NCI-H1436 treated with DMSO at 0.1 percent for 48 hours (cell line): ENCODE measurements around the gene PHOSPHO1.

Experiments used
- DNase-seq: peaks from one replicate; lab custom pipeline; 2025; lab: John Stamatoyannopoulos, UW

PHOSPHO1 gene

GRCh38 chr17:49218941-49219913, 11.4 kb downstream of the PHOSPHO1 start:
- no peak for DNase-seq

- DNase-seq, result no peak
These were observed 12.8 kb downstream of the PHOSPHO1 start for GRCh38 chr17:49217651-49218413.

GRCh38 chr17:49216953-49217650, 13.5 kb downstream of the PHOSPHO1 start:
- DNase-seq, result no peak

- no peak for DNase-seq
These were observed 14.1 kb downstream of the PHOSPHO1 start for GRCh38 chr17:49216482-49216881.

- no peak for DNase-seq
These were observed 15.8 kb downstream of the PHOSPHO1 start for GRCh38 chr17:49214676-49215360.

GRCh38 chr17:49213847-49214246, 16.7 kb downstream of the PHOSPHO1 start:
- DNase-seq, result no peak

- no peak for DNase-seq
These were observed 17.2 kb downstream of the PHOSPHO1 start for GRCh38 chr17:49213399-49213798.

- DNase-seq, result no peak
These were observed 20.2 kb downstream of the PHOSPHO1 start, which contains the start of the genes ABI3 and GNGT2 for GRCh38 chr17:49210158-49211029. Gene ABI3, plus strand, starts transcription at chr17:49210707. Its CDS starts 18 bp downstream, at chr17:49210725. Gene GNGT2, minus strand, starts transcription at chr17:49210574. Its CDS starts 3,152 bp downstream, at chr17:49207422.

- DNase-seq, result no peak
These were observed 21.5 kb downstream of the PHOSPHO1 start for GRCh38 chr17:49209061-49209571.

- no peak for DNase-seq
These were observed 26.1 kb downstream of the PHOSPHO1 start for GRCh38 chr17:49204516-49204915.

- no peak for DNase-seq
These were observed 26.8 kb downstream of the PHOSPHO1 start for GRCh38 chr17:49203796-49204195.

- no peak for DNase-seq
These were observed 29.1 kb downstream of the PHOSPHO1 start for GRCh38 chr17:49201481-49201927.

- DNase-seq, result no peak
These were observed 30.0 kb downstream of the PHOSPHO1 start for GRCh38 chr17:49200423-49201083.

- DNase-seq, result no peak
These were observed 32.4 kb downstream of the PHOSPHO1 start for GRCh38 chr17:49198211-49198610.

GRCh38 chr17:49197346-49197998, 33.1 kb downstream of the PHOSPHO1 start:
- no peak for DNase-seq

GRCh38 chr17:49196520-49196919, 34.1 kb downstream of the PHOSPHO1 start:
- DNase-seq, result no peak

GRCh38 chr17:49195751-49196150, 34.8 kb downstream of the PHOSPHO1 start:
- no peak for DNase-seq

- no peak for DNase-seq
These were observed 36.3 kb downstream of the PHOSPHO1 start for GRCh38 chr17:49194297-49194607.
